ENCODE data around the gene GABRP.
A peak's percentile ranks its signal among the peaks of the same experiment; 100 is the strongest.
"Not testable (repeated sequence)": the region's sequence is repeated elsewhere in the genome, so short reads cannot be mapped to it uniquely, and the experiment has no call there.

The GABRP gene

DNA sequence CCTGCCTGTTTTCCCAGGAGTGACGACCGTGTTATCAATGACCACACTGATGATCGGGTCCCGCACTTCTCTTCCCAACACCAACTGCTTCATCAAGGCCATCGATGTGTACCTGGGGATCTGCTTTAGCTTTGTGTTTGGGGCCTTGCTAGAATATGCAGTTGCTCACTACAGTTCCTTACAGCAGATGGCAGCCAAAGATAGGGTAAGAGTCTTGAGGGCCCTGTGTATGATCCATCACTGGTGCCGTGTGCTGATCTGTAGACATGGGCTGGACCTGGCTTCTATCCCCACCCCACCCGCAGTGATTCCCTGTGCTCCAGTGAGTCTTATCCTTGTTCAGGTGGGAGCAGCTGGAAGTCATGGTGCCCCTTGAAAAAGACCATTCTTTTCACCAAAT is 26.0 kb downstream of the GABRP start:
- DNase-seq, result peak; percentile 53

GRCh38 chr5:170811719-170812118 is 28.2 kb downstream of the GABRP start:
- no peak for DNase-seq

GRCh38 chr5:170813231-170813630 is 29.7 kb downstream of the GABRP start:
- no peak for DNase-seq

DNA sequence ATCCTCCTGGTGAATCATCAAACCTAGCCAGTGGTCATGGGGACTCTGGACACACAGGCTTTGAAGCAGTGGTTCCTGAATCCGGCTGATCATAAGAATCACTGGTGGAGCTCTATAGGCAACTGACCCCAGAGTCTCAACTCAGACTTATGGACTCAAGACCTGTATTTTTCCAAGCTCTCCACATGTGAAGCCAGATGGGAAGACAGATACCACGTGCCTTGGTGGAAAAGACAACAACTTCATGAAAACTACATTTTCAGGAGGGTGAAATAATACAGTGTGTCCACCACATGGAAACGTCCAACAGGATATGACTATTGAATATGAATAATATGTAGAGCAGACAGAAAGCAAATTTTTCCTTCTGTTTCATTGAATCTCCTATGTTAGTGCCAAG is 33.7 kb downstream of the GABRP start:
- no peak for DNase-seq

GRCh38 chr5:170818232-170818631 is 34.7 kb downstream of the GABRP start:
- peak; percentile 31 for DNase-seq

- no peak for DNase-seq
Measured at GRCh38 chr5:170819824-170820223, 36.3 kb downstream of the GABRP start.

DNA sequence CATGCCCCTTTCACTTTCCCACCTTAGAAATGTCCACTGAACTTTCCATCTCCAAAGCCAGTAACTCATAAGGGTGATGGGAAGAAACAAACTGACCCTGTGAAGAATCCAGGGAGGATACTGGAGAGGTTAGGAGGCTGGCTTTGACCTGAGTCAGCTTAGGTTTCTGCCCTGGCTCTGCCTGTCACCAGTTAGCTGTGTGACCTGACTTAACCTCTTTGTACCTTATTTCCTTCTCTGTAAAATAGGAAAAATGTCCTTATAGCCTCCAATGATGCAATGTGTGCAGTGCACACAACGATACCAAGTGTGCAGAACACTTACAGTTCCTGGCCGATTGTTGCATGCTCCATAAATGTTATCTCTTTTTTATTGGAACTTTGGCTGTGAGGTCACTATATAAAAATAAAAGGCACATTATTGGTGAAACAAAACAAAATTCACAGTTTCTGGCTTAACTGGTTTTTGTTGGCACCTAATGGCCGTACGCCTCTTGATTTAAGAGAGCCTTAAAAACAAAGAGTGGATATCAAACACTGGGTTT is 37.8 kb downstream of the GABRP start:
- no peak for DNase-seq

GRCh38 chr5:170826117-170826516 is 42.6 kb downstream of the GABRP start:
- DNase-seq, result no peak

- no peak for DNase-seq
Measured at GRCh38 chr5:170832241-170832640, 48.7 kb downstream of the GABRP start.

GRCh38 chr5:170833981-170834380 is 50.5 kb downstream of the GABRP start:
- DNase-seq, result not testable (repeated sequence)

DNA sequence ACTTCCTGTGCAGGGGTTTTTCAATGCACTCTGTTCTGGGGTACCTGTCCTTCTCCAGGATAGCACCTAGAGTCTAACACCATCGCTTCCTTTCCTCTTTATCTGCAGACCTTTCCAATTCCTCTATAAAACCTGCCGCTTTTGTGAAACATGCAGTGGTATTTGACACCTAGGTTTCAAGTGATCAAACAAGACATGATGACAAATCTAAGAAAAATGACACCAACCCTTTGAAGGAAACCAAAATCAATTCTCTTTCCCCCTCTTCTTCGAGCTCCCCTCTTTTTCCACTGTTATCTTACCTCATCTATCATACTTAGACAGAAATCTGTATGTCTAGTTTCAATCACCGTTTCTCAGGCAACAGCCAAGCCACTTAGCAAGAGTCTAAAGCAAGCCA is 52.7 kb downstream of the GABRP start:
- no peak for DNase-seq

DNA sequence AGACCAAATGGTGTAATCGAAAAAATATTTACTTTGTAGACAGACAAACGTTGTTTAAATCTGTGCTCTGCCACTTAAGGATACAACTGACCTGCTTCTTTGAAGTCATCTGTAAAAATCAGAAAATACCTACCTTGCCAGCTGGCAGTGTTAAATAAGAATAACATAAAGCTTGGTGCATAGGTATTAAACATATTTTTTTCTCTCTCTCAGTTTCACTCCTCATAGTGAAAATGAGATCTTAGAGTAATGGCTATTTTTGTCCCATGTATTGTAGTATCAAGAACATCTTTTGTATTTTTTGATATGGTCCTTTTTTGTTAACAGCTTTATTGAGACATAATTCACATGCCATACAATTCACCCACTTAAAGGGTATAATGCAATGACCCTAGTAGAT is 60.3 kb downstream of the GABRP start:
- no peak for DNase-seq

DNA sequence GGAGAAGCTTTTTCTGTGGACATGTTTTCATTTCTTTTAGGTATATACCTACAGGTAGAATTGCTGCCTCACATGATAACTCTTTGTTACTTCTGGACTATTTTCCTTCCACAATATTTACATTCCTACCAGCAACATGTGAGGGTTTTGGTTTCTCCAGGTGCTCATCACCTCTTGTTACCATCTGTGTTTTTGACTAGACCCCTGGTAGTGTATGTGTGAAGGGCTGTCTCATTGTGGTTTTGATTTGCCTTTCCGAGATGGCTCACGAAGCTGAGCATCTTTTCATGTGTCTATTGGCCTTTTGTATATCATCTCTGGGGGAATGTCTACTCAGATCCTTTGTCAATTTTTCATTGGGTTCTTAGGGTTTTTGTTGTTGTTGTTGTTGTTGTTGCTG is 61.1 kb downstream of the GABRP start:
- DNase-seq, result no peak

GRCh38 chr5:170846416-170846815 is 62.9 kb downstream of the GABRP start:
- no peak for DNase-seq

GRCh38 chr5:170846846-170847245 is 63.3 kb downstream of the GABRP start:
- DNase-seq, result no peak

GRCh38 chr5:170848033-170848432 is 64.5 kb downstream of the GABRP start:
- peak; percentile 48 for DNase-seq

DNA sequence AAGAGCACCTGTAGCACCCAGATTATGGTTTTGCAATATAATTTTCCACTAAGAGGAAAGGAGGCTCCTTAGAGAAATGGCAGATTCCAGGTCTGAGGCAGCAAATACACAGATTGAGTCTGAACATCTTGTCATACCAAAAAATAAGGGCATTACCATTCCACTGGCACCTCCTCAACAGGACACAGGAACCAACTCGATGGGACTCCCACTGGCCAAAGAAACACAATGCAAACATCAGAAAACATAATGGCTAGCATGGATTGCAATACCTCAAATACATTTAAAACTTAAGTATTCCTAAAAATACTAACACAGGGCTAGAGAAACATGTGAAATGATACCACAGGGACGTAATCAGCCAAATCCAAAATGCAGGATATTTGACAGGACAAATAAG is 65.8 kb downstream of the GABRP start:
- no peak for DNase-seq

DNA sequence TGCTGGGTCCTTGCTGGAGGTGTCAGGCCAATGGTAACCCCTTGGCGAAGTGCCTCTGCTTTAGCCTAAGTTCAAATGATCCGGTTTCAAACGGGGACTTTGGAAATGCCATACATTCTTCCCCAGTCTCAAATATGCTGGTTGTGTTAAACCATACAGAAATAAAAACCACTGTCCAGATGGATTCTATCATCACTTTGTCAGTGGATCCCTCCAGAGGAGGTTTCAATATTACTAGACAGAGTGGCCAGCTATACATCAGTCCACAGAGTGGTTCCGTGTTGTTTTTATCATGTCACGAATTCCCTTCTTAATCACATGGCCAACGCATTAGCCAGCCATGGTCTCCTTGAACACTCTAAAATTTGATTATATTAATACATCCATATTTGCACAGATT is 71.0 kb downstream of the GABRP start:
- DNase-seq, result no peak

- no peak for DNase-seq
Measured at GRCh38 chr5:170857066-170857465, 73.5 kb downstream of the GABRP start.

DNA sequence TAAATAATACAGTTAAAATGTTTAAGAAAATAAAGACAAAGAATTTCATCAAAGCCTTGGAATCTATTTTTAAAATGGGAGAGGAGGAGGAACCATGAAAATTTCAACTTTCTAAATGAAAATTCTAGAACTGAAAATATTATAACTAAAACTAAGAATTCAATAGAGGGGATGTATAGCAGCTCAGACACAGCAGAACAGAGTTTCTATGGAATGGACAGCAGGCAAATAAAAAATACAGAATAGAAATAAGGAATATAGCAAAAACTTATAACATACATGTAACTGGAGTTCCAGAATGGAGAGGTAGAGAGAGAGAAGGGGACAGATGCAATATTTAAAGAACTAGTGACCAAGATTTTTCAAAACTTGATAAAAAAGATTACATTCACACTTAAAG is 76.9 kb downstream of the GABRP start:
- DNase-seq, result no peak

DNA sequence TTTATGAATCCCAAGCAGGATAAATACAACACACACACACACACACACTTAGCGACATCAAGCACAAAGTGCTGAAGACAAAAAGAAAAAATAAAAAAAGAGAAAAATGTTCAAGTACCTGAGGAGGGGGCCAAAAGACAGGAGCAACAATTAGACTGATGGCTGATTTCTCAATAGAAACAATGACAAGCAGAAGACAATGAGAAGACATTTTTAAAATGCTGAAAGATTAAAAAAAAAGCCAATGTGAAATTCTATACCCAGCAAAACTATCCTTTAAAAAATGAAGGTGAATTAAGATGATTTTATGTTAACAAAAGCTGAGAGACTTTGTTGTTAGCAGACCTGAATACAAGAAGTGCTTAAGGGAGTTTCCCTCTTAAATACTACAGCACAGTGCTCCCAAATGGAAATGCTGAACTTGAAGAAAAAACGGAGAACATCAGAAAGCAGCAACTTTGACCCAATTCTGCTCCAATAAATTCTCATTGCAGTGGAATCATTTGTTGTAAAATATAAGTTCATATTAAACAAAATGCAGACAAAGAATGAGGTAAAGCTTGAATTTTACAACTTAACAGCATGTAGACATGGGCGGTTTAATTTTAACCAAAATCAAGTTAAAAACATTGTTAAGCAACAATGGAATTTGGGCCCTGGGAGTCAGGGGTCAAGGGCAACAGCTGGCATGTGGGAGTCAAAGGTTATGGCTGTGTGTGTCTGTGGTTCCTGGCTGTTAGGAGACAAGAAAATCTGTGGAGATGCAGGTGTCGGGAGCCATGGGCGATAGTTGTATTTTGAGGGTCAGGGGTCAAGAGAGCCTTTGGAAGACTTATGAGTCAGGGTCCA is 77.5 kb downstream of the GABRP start:
- no peak for DNase-seq

DNA sequence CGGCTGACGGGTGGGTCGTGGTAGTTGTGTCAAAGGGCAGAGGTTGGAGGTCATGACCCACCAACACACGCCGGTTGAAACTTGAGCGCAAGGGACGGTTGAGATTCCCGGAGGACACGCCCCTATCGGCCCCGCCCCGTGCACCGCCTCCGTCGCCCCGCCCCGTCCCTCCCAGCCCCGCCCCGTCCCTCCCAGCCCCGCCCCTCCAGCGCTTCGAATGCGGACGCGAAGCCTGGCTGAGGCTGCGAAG is 78.1 kb downstream of the GABRP start:
- no peak for DNase-seq

GRCh38 chr5:170861917-170862766 is 78.6 kb downstream of the GABRP start, which contains the start of gene RANBP17:
Gene RANBP17, plus strand, starts transcription at chr5:170862018.
- peak; percentile 82 for DNase-seq

DNA sequence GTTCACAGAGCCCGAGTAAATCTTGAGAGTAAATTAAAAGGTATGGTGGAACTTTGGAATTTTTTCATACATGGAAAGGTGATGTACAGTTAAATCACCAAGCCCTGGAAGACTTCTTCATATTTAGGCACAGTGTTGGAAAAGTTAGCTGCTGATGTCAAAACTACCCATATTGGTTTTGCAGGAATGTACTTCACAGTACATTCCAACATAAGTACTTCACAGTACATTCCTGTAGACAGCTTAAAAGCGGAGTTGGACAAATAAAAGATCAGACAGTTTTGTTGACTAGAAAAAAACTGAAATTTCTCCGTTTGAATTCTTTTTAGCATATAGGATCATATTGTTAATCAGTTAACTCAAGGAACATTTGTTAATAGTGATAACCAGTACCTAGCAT is 80.1 kb downstream of the GABRP start:
- peak; percentile 72 for DNase-seq
